HT-29 (cell line): ENCODE data around the gene BFSP1. TPM values are rescaled to one million over a fixed set of nuclear protein-coding genes. Genes with fewer than 3 reads are reported as not detected.

Experiments
- DNase-seq: peaks from one replicate; pipeline ENCODE4 v3.0.0-alpha.2; 2015; ENCODE audit warnings: low spot score
- total RNA-seq: library from RNA; depleted of rRNA; stranded (reverse); fragments of >200 nt; shearing (Covaris generic); gene quantifications from 2 replicates; pipeline ENCODE4 v1.2.3, GENCODE V29; 2014

Gene BFSP1
- total RNA-seq, 1 experiment from 2014 or later, result 0.81 TPM

DNA sequence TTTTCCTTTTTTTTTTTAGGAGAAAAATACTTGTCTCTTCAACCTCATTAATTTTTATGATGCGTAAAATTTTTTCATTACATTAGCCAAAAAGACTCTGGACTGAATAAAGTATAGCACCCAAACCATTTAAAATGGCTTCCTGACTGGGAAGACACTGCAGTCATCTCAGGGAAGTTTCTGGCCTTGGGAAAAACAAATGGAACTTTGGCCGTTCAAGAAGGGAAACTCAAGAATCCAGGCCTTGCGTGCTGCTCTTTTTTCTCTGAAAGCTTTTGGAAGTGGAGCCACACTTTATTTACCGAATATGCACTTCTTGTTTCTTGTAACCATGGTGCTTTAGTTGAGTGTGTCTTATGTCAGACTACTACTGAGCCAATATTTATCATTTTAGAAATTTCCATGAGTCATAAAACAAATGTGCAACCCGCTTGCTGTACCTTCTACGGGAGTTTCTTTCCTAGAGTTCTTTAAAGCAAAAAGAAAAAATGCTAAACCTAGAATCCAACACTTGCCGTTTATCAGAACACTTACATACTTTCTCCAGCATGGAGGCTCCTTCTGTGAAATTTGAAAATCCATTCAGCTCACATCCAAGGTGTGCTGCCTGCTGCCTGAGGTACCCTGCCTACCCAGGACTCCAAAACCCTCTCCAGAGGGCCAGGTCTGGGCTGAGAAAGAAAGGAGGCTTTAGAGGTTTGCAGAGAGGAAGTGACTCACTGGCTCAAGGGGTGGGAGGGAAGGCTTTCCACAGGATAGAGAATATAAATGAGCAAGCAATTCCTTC lies 27.2 kb upstream of the BFSP1 start:
- peak; percentile 88 for DNase-seq

- DNase-seq, result peak; percentile 93
Observed at GRCh38 chr20:17557675-17558006, 26.5 kb upstream of the BFSP1 start.

DNA sequence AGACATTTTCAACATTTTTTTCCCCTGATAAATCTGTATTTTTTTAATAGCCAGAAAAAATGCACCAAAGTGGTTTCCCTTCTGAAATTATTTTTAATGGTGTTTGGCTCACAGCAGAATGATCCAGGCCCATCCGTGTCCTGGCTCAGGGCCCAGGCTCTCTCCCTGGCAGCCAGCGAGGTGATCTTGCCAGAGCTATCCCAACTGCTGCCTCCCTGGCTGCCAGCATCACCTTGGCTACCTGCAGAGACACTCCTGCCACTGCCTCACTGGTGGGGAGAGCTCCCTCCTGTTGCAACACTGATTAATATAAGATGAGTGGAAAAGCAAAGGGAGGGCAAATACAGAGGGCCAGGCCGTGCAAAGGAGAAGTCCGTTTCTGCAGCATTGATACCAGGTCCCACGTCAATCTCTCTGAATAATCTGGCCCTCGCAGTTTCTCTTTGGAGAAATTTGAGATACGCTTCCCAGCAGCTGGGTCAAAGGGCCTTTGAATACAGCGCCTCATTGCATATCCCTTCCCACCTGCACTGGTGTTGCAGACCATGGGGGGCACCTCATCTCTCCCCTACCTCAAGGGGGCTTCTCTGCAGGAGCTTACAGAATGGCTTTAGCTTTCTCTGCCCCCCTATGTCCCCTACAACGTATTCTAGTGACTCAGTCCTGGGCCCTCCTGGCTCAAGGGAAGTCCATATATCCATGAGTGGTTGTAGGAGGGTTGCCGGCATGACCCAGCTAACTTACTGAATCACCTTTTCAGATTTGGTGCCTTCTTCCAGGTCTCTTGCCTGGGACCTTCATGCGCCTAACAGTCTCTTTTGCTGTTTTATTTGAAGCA lies 25.9 kb upstream of the BFSP1 start:
- peak; percentile 66 for DNase-seq

- DNase-seq, result no peak
Observed at GRCh38 chr20:17555106-17555505, 23.9 kb upstream of the BFSP1 start.

DNA sequence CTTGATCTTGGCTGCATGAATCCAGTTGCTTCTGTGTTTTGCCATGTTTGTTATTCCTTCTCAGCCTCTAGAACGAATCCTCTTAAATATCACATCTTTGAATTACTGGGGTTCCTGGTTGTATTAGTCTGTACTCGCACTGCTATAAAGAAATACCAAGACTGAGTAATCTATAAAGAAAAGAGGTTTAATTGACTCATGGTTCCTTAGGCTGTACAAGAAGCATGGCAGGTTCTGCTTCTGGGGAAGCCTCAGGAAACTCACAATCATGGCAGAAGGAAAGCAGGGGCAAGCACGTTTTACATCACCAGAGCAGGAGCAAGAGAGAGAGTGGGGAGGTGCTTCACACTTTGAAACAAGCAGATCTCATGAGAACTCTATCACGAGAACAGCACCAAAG lies 18.0 kb upstream of the BFSP1 start:
- no peak for DNase-seq

DNA sequence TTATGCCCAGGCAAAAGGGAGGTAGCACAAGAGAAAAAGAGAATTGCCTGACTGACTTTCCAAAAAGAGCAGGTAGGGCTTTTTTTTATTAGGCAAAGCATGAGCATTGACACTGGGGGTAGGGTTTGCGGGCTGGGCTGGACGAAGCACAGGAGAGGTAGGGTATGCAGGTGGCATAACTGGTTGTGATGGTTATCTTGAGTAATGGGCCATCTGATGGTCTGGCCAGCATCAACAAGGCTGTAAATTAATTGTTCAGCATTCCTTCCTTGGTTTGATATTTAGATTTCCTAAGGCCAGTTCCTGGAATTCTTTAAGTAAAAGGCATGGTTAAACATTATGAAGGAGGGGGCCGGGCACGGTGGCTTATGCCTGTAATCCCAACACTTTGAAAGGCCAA lies 13.9 kb upstream of the BFSP1 start:
- no peak for DNase-seq

GRCh38 chr20:17543531-17544131 lies 12.5 kb upstream of the BFSP1 start:
- DNase-seq, result no peak

DNA sequence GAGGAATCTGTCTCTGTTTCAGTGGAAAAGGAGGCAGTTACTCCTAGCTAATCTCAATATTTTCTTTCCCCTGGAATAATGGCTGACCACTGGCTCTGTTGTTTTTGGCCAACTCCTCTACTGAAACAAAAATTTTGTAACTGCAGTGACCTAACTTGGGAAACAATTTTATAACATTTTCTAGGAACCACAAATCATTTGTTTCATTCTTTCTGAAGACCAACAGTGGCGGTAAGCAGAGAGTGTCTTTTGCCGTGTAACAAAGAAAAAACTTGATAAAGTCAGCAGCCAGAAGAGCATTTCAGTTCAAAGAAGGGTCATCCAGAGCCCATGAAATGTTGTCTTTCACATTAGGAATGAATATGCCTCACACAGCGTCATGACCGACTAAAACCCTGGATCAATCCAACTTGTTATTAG lies 11.8 kb upstream of the BFSP1 start:
- DNase-seq, result no peak

DNA sequence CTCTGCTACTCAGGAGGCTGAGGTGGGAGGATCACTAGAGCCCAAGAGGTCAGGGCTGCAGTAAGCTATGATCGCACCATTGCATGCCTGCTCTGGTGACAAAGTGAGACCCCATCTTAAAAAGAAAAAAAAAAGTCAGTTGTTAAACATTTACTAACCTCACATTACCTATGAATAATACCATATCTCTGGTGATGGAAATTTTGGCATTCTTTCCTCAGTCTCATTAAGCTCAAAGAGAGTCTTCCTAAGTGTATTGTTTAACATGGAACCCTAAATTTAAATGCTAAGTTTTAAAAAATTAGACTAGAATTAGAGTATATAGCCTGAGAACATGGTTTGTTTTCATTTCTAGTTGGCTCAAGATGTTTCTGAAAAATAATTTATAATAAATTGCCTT lies 11.3 kb upstream of the BFSP1 start:
- no peak for DNase-seq

DNA sequence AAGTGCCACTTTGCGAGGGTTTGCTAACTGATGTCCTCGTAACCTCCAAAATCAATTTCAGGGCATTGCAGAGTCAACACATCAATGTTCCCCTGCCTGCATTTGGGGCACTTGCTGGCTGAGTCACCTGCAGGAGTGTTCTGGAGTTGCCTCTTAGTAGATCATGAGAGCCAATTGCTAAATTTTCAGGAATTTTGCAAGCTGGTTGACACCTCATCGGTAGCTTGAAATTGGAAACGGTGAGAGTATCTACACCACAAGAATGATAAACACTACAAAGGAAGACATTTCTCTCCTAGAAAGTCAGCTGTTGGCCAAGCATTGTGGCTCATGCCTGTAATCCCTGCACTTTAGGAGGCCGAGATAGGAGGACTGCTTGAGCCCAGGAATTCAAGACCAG lies 10.8 kb upstream of the BFSP1 start:
- no peak for DNase-seq

DNA sequence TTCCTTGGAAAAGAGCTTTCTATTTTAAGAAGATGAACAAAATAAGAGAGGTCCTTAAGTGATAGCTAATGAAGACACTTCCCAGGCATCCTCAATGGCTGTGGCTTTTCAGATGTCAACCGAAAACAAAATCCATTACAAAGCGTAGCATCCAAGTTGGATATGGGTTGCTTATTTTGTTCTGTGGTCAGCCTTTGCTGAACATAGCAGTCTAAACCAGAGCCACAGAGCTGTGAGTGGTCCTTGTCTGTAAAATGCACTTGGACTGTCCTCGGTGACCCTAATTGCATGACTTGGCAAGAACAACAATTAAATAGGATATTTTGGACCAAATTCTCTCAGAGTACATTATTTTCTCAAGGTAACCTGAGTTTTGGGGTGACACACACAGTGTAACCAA lies 10.4 kb upstream of the BFSP1 start:
- no peak for DNase-seq

DNA sequence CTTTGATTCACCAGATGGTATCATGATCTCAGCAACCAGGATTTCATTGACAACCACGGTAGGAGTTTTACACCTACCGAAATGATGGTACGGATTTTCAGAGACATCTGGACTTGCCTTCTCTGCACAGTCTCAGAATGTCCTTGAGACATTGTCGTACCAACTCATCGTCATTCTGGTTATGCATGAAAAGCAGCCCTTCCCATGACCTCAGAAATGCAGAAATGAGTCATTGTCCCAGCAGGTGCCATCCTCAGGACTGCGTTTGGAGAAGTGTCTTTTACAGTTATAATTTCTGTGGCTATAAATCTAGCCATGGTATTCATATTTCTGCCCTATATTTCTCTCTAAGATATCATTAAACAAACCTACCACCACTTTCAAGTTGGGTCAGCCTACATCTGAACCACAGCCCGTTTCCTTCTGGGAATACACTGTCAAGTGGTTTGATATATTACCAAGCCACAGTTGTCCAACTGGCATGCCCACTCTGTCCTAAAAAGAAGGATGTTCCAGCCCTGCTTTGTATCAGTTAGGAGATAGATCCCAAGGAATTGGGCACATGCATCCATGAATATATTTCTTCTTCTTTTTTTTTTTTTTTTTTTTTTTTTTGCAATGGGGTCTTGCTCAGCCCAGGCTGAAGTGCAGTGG lies 7.5 kb upstream of the BFSP1 start:
- no peak for DNase-seq

- DNase-seq, result no peak
Observed at GRCh38 chr20:17537959-17538358, 6.8 kb upstream of the BFSP1 start.

DNA sequence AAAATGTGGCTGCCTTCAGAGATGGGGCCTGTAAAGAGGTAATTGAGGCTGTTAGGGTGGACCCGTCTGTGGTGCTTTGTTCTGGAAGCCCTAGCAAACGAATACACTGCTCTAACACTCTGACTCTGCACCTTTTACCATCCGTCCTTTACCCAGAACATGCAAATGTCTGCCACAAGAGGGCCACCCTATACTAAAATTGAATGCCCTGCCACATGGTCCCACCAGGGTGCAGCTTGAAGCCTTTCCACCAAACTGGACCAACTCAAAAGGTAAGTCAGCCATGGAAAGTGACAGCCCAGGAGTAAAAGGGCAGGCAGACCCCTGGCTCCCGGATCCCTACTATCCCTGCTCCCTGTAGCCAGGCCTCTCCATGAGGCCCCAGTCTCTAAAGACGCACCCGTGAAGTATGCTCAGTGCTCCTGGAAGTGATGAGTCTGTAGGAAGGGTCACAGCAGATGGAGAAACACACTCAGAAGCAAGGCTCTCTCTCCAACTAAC lies 5.8 kb upstream of the BFSP1 start:
- peak; percentile 89 for DNase-seq

DNA sequence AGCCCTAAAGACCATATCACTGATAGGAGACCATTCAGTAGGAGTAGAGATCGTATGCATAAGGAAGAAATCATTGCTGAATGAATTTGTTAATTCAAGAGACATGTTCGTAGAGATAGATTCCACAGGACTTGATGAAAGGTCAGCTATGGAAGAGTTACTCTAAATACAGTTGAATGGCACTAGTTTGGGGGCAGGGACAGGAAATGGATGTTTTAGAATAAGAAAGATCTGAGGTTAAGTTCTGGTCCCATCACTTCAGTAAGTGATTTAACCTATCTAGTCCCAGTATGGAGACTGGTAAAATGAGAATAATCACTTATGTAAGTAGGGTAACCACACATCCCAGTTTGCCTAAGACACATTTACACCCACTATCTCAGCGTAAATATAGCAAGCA lies 2.9 kb upstream of the BFSP1 start:
- DNase-seq, result no peak

- peak; percentile 27 for DNase-seq
Observed at GRCh38 chr20:17533396-17533795, 2.2 kb upstream of the BFSP1 start.

- DNase-seq, result no peak
Observed at GRCh38 chr20:17531665-17532025, 466 bp upstream of the BFSP1 start.

- DNase-seq, result no peak
Observed at GRCh38 chr20:17530153-17530552, 1.0 kb downstream of the BFSP1 start.

DNA sequence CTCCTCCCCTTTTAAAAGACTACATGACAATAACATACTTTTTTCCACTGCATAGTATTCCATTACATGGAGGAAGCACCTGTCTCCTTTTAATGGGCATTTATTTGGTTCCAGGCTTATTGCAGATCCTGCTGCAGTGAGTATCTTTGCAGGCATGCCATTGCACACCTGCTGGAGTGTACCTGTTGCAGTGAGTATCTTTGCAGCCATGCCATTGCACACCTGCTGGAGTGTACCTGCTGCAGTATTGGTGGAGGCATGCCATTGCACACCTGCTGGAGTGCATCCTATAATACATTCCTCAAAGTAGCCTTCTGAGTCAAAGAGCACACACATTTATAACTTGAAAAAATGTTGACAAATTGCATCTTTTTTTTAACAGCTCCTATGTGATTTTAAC lies 1.6 kb downstream of the BFSP1 start:
- no peak for DNase-seq

DNA sequence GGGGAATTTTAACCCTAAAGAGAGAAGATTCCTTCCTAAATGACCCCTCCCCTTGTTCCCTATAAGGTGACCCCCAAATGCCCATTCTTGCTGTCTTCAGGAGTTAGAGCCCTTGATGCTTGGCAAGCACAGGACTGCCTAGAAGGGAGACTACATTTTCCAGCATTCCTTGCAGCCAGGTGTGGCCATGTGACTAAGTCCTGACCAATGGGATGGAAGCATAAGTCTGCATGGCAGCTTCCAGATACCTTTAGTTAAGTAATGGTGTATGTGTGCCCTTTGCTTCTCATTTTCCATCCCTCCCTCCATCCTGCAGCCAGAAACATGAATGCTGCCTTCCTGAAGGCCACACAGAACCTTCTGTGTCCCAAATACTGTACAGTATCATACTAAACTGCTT lies 5.5 kb downstream of the BFSP1 start:
- DNase-seq, result peak; percentile 63

DNA sequence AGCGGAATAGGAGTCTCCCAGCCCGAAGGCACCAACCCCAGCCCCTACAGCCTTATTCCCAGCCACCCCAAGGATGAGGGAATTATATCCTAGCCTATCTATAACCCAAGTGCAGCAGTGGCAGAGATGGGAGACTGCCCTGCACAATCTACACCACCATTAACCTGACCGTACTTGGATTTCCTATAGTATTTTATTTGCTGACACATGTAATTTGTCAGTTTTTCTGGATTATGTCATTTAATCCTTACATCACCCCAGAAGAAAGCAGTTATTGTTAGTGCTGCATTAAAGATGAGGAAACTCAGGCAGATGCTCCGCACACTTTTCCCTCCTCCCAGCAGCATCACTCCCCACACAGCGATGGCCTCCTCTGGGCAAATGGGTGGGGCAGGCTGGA lies 6.0 kb downstream of the BFSP1 start:
- DNase-seq, result no peak

- DNase-seq, result no peak
Observed at GRCh38 chr20:17524560-17524959, 6.6 kb downstream of the BFSP1 start.
